B cell (primary cell): Measurements from ENCODE around the gene EFNA1. TPM values are rescaled to one million over a fixed set of nuclear protein-coding genes. Genes with fewer than 3 reads are reported as not detected.
"Not testable (repeated sequence)": the region's sequence is repeated elsewhere in the genome, so short reads cannot be mapped to it uniquely, and the experiment has no call there.

Experiments used
- ATAC-seq: fragments of 200-7000 bp; cut with Tn5 transposase; one replicate; pipeline ENCODE4 v1.10.0; 2021; ENCODE audit warnings: low read depth, mild to moderate bottlenecking, moderate number of reproducible peaks, moderate library complexity
- CTCF ChIA-PET: fragments of 350-600 bp; sonication (Branson Sonifier 250); formaldehyde crosslinking; loops from one replicate; lab custom pipeline; 2021; ENCODE audit warnings: antibody characterized with exemption, inconsistent platforms; lab: Charles Lee
- POLR2A ChIA-PET: fragments of 350-600 bp; sonication (Branson Sonifier 250); formaldehyde crosslinking; loops from one replicate; lab custom pipeline; 2021; ENCODE audit warnings: antibody characterized with exemption; lab: Charles Lee
- DNase-seq: peaks from one replicate; pipeline ENCODE4 v3.0.0; 2013
- H2AFZ ChIP-seq: 2 replicates; pipeline ENCODE4 v1.6.1; 2012; ENCODE audit warnings: mild to moderate bottlenecking, low read depth, low read length; ENCODE audit not compliant: insufficient read depth, poor library complexity, severe bottlenecking
- H3K27ac ChIP-seq, 2 donors: 1 replicate in 1 of 2; 2 replicates in 1 of 2; pipeline ENCODE4 v1.5.1; 2012 to 2013; ENCODE audit warnings: low read length in 2 of 2, mild to moderate bottlenecking in 2 of 2, moderate library complexity in 1 of 2
- H3K27me3 ChIP-seq, 4 experiments: fragments of 200-600 bp in 1 of 4; sonication (generic) in 1 of 4; replicated peaks in 1 of 4; 1 replicate in 2 of 4; 2 replicates in 2 of 4; pipeline versions ENCODE4 v1.6.1 to v1.7.0; 2013 to 2016; ENCODE audit warnings: low read length in 3 of 4, mild to moderate bottlenecking in 2 of 4, mixed read lengths in 1 of 4, moderate library complexity in 1 of 4; ENCODE audit not compliant: insufficient read depth in 4 of 4, control insufficient read depth in 3 of 4; ENCODE audit errors: control extremely low read depth in 1 of 4
- H3K36me3 ChIP-seq, 2 experiments: replicated peaks in 1 of 2; 1 replicate in 1 of 2; 2 replicates in 1 of 2; pipeline versions ENCODE4 v1.6.1 to v1.7.1; 2013; ENCODE audit warnings: low read length in 1 of 2; ENCODE audit not compliant: insufficient read depth in 2 of 2, control insufficient read depth in 1 of 2; ENCODE audit errors: control extremely low read depth in 1 of 2, extremely low read depth in 1 of 2
- H3K4me1 ChIP-seq, 2 donors: fragments of 200-600 bp in 1 of 2; sonication (generic) in 1 of 2; 1 replicate in 1 of 2; 2 replicates in 1 of 2; pipeline versions ENCODE4 v1.5.1 to v1.6.1; 2013 to 2017; ENCODE audit warnings: low read length in 2 of 2; ENCODE audit not compliant: control insufficient read depth in 2 of 2, insufficient read depth in 2 of 2
- H3K4me2 ChIP-seq: replicated peaks from 2 replicates; pipeline ENCODE3; 2012; ENCODE audit warnings: mild to moderate bottlenecking, low read depth, low read length; ENCODE audit not compliant: poor library complexity, severe bottlenecking
- H3K4me3 ChIP-seq, 5 experiments: fragments of 200-600 bp in 1 of 5; sonication (generic) in 1 of 5; 1 replicate in 3 of 5; 2 replicates in 2 of 5; pipeline versions ENCODE4 v1.5.1 to v1.7.0; 2011 to 2016; ENCODE audit warnings: low read length in 4 of 5, mild to moderate bottlenecking in 4 of 5, low read depth in 2 of 5, control low read depth in 1 of 5, moderate library complexity in 1 of 5; ENCODE audit not compliant: insufficient read depth in 1 of 5; ENCODE audit errors: control extremely low read depth in 1 of 5, extremely low read depth in 1 of 5
- H3K79me2 ChIP-seq: fragments of 200-600 bp; sonication (generic); one replicate; pipeline ENCODE4 v1.6.0; 2016; ENCODE audit warnings: low read length; ENCODE audit not compliant: control insufficient read depth, insufficient read depth
- H3K9ac ChIP-seq: fragments of 200-600 bp; sonication (generic); 2 replicates; pipeline ENCODE4 v1.6.1; 2017; ENCODE audit warnings: mild to moderate bottlenecking, low read length, moderate library complexity
- H3K9me3 ChIP-seq, 3 donors: one replicate each; pipeline versions ENCODE4 v1.6.1 to v1.7.1; 2013; ENCODE audit warnings: low read length in 2 of 3; ENCODE audit not compliant: control insufficient read depth in 2 of 3, insufficient read depth in 1 of 3; ENCODE audit errors: control extremely low read depth in 1 of 3
- H4K20me1 ChIP-seq: 2 replicates; pipeline ENCODE4 v1.6.0; 2012; ENCODE audit warnings: mild to moderate bottlenecking, low read length; ENCODE audit not compliant: insufficient read depth, control insufficient read depth, poor library complexity, severe bottlenecking
- H3K27ac Mint-ChIP-seq: one replicate; pipeline ENCODE4 v1.8.0; 2021; ENCODE audit warnings: mixed read lengths
- H3K27me3 Mint-ChIP-seq: one replicate; pipeline ENCODE4 v1.8.0; 2021; ENCODE audit warnings: mixed read lengths
- H3K4me1 Mint-ChIP-seq: one replicate; pipeline ENCODE4 v1.8.0; 2021; ENCODE audit warnings: mixed read lengths
- H3K4me3 Mint-ChIP-seq: one replicate; pipeline ENCODE4 v1.8.0; 2021; ENCODE audit warnings: mixed read lengths
- H3K9me3 Mint-ChIP-seq: one replicate; pipeline ENCODE4 v1.8.0; 2022; ENCODE audit warnings: mixed read lengths; ENCODE audit not compliant: insufficient read depth
- CTCF ChIP-seq: fragments of 200-600 bp; IDR thresholded peaks from one replicate; pipeline ENCODE4 v1.8.0; 2022; ENCODE audit warnings: antibody characterized with exemption, mild to moderate bottlenecking
- EZH2 ChIP-seq: IDR thresholded peaks from 2 replicates; pipeline ENCODE4 v1.6.1; 2012; ENCODE audit warnings: borderline replicate concordance, low read depth, mild to moderate bottlenecking, moderate library complexity, low read length; ENCODE audit not compliant: insufficient read depth, poor library complexity, severe bottlenecking
- WGBS: methylation state at CpG from one replicate; pipeline ENCODE4 v1.1.5; 2013; ENCODE audit warnings: missing lambda C conversion rate; ENCODE audit not compliant: insufficient coverage; 5-methylcytosine and 5-hydroxymethylcytosine counted together
- intact Hi-C: fragments of 100-400 bp; cut with micrococcal nuclease; formaldehyde crosslinking; loops from one replicate; pipeline ENCODE4 v1.10.0; 2022
- polyA plus RNA-seq: library from polyadenylated mRNA; depleted of rRNA; stranded (reverse); fragments of >200 nt; gene quantifications from 2 replicates; pipeline ENCODE4 v1.2.3, GENCODE V29; 2012
- total RNA-seq, 2 donors: library from RNA; stranded (reverse); fragments of 120-200 nt in 1 of 2; gene quantifications; 1 replicate in 1 of 2; 2 replicates in 1 of 2; pipeline versions ENCODE4 v1.2.3 to v1.2.4, GENCODE V29; 2013 to 2022

EFNA1 gene
- total and polyA plus RNA-seq, 2 donors (not counting 1 experiment from before 2014, with no cell fraction given): 0.28 TPM; not detected in 1

GRCh38 chr1:155167166-155168104 is 39.8 kb downstream of the EFNA1 start:
- Histone ChIP-seq H2AFZ (peak overlapping the region; percentile 69), H3K9me3 (peaks cover 0 to 10% (median 0%) of the 10 kb centered on the region in 3 donors), H3K27ac (peak overlapping the region; percentile 2 to 34), H4K20me1 (no peaks in the 10 kb centered on the region), H3K4me2 (peak overlapping the region; percentile 77), H3K4me1 (peaks cover 17 to 28% of the 10 kb centered on the region in 2 donors), H3K27me3 (no peaks in the 10 kb centered on the region), H3K36me3 (peaks cover 0 to 21% of the 10 kb centered on the region in 2 experiments), H3K4me3 (peak overlapping the region; percentile 5 to 48 (median 38)), H3K9ac (peak overlapping the region; percentile 48), H3K79me2 (peaks cover 28% of the 10 kb centered on the region)
- Mint-ChIP-seq H3K4me3 (peak overlapping the region; percentile 82), H3K4me1 (peaks cover 27% of the 10 kb centered on the region), H3K27me3 (no peaks in the 10 kb centered on the region), H3K9me3 (no peaks in the 10 kb centered on the region), H3K27ac (peak overlapping the region; percentile 83)
- ATAC-seq (peak; percentile 81), DNase-seq (peak; percentile 91)
- CTCF ChIA-PET: interaction anchor here (0.6 to 10.6 kb wide), 37 partner anchors 10 to 497 kb away, joined by 3 to 307 read pairs (median 5); partner anchors contain the start of genes DPM3, EFNA1, EFNA4 and SLC50A1
- POLR2A ChIA-PET: interaction anchor here (0.7 to 1.5 kb wide), 6 partner anchors 27 to 83 kb away, joined by 3 to 10 read pairs (median 6); partner anchors contain the start of gene SLC50A1
- intact Hi-C loops: loop anchor here (1.0 to 5.0 kb wide), 4 partner anchors 27 to 104 kb away; partner anchors contain the start of genes DPM3, EFNA1 and EFNA4
- 2% methylated on average over 17 of the region's 28 CpGs for WGBS
- TF ChIP-seq CTCF (peak; percentile 90), EZH2 (no peak)

GRCh38 chr1:155168105-155168445 is 40.4 kb downstream of the EFNA1 start:
- H3K4me1 Mint-ChIP-seq: peaks cover 31% of the 10 kb centered on the region
- H3K9ac ChIP-seq: not testable (repeated sequence)

More at GRCh38 chr1:155168105-155168445, 40.4 kb downstream of the EFNA1 start:
- intact Hi-C loops: loop anchor here (5.0 kb wide), 1 partner anchor 41 kb away; the partner anchor contains the start of gene EFNA1
- ChIA-PET POLR2A (interaction anchor here (1.4 to 1.5 kb wide), 4 partner anchors 32 to 83 kb away, joined by 6 to 10 read pairs (median 8); partner anchors contain the start of gene SLC50A1), CTCF (interaction anchor here (0.7 to 10.6 kb wide), 28 partner anchors 9 to 498 kb away, joined by 3 to 307 read pairs (median 6); partner anchors contain the start of genes EFNA4 and SLC50A1)
- Histone ChIP-seq H3K4me2 (peak overlapping the region; percentile 77), H2AFZ (peak overlapping the region; percentile 69), H3K9me3 (peaks cover 0 to 10% (median 0%) of the 10 kb centered on the region in 3 donors), H3K4me1 (peaks cover 18 to 31% of the 10 kb centered on the region in 2 donors), H3K36me3 (peaks cover 0 to 21% of the 10 kb centered on the region in 2 experiments), H3K79me2 (peaks cover 34% of the 10 kb centered on the region)
- not testable (repeated sequence) for H3K9me3 Mint-ChIP-seq, DNase-seq, H3K27ac ChIP-seq, H3K27me3 ChIP-seq, H4K20me1 ChIP-seq, H3K27me3 Mint-ChIP-seq, H3K4me3 ChIP-seq, ATAC-seq
- Mint-ChIP-seq H3K27ac (peak overlapping the region; percentile 83), H3K4me3 (peak overlapping the region; percentile 82)
- 40% methylated on average over 2 of the region's 4 CpGs for WGBS
